Posterior vena cava (tissue), 2 donors: Measurements from ENCODE around the gene ZNF239. TPM values are rescaled to one million over a fixed set of nuclear protein-coding genes. Genes with fewer than 3 reads are reported as not detected.
A peak's percentile ranks its signal among the peaks of the same experiment; 100 is the strongest.
"Not testable (repeated sequence)": the region's sequence is repeated elsewhere in the genome, so short reads cannot be mapped to it uniquely, and the experiment has no call there.

Experiments
- DNase-seq: peaks from one replicate; pipeline ENCODE4 v3.0.0-alpha.2; 2020; ENCODE audit warnings: low spot score
- intact Hi-C, 2 donors: fragments of 100-400 bp; cut with DNase I; formaldehyde crosslinking; loops; one replicate each; pipeline versions ENCODE4 v1.14.1 to v1.14.2; 2022 to 2023
- long read RNA-seq, 2 donors: library from polyadenylated mRNA; unstranded; transcript quantifications; one replicate each; pipeline ENCODE4 v2.0.0, GENCODE V29; 2020 to 2021
- total RNA-seq, 2 donors: library from RNA; stranded (reverse); fragmentation: NEBNext Ultra II Directional; extraction: Animal tissue kit (Norgen Biotek cat#: 25700); gene quantifications; one replicate each; pipeline ENCODE4 v1.2.1, GENCODE V29; 2021
- donor health status: DM: yes; HTN: yes; CAD: no.
- donor health status: DM: yes; HTN: yes; CAD: no.

ZNF239 gene
- total RNA-seq = 1 to 10 TPM; 4.4 to 5.1 TPM
- long read RNA-seq, donor 1, partial matches to known transcripts = 0 of 2 reads
- long read RNA-seq, donor 1, other reads (novel, unspliced or antisense) = 2 of 2 reads
- long read RNA-seq, donor 2, partial matches to known transcripts = 0 of 9 reads
- long read RNA-seq, donor 2, other reads (novel, unspliced or antisense) = 6 of 9 reads

GRCh38 chr10:43574001-43574892 lies at the start of gene ZNF239:
ZNF239 (minus strand) TSS chr10:43574616; CDS start chr10:43558079, 16,537 bp downstream.
- intact Hi-C loops = no loop called here
- DNase-seq = peak; percentile 97

- intact Hi-C loops = no loop called here
- no peak for DNase-seq
These were observed 48.9 kb upstream of the ZNF239 start for GRCh38 chr10:43623351-43623750.

- intact Hi-C loops = no loop called here
- no peak for DNase-seq
These were observed 47.6 kb upstream of the ZNF239 start for GRCh38 chr10:43622038-43622437.

GRCh38 chr10:43619368-43619767 lies 45.0 kb upstream of the ZNF239 start:
- intact Hi-C loops = no loop called here
- no peak for DNase-seq

GRCh38 chr10:43616697-43617370 lies 42.4 kb upstream of the ZNF239 start:
- DNase-seq = no peak
- intact Hi-C loops = no loop called here

GRCh38 chr10:43610636-43611035 lies 36.2 kb upstream of the ZNF239 start:
- no peak for DNase-seq
- intact Hi-C loops = no loop called here

- no peak for DNase-seq
- intact Hi-C loops = no loop called here
These were observed 32.8 kb upstream of the ZNF239 start for GRCh38 chr10:43607199-43607573.

GRCh38 chr10:43606323-43607198 lies 32.1 kb upstream of the ZNF239 start, which contains the start of gene ZNF485:
ZNF485 (plus strand) TSS chr10:43606438; CDS start chr10:43607051, 613 bp downstream.
- DNase-seq = peak; percentile 93
- intact Hi-C loops = no loop called here

GRCh38 chr10:43605850-43606322 lies 31.5 kb upstream of the ZNF239 start:
- no peak for DNase-seq
- intact Hi-C loops = no loop called here

GRCh38 chr10:43601576-43601975 lies 27.2 kb upstream of the ZNF239 start:
- intact Hi-C loops, DNase-seq: not testable (repeated sequence)

- no peak for DNase-seq
- intact Hi-C loops = no loop called here
These were observed 24.9 kb upstream of the ZNF239 start for GRCh38 chr10:43599333-43599732.

GRCh38 chr10:43598446-43598845 lies 24.0 kb upstream of the ZNF239 start:
- intact Hi-C loops = no loop called here
- DNase-seq = no peak

- intact Hi-C loops = no loop called here
- no peak for DNase-seq
These were observed 22.1 kb upstream of the ZNF239 start for GRCh38 chr10:43596546-43596945.

- no peak for DNase-seq
- intact Hi-C loops = no loop called here
These were observed 21.4 kb upstream of the ZNF239 start for GRCh38 chr10:43595739-43596298.

- DNase-seq = no peak
- intact Hi-C loops = no loop called here
These were observed 20.7 kb upstream of the ZNF239 start for GRCh38 chr10:43594944-43595589.

- no peak for DNase-seq
- intact Hi-C loops = no loop called here
These were observed 17.0 kb upstream of the ZNF239 start for GRCh38 chr10:43591303-43591904.

- DNase-seq, intact Hi-C loops: not testable (repeated sequence)
These were observed 12.3 kb upstream of the ZNF239 start for GRCh38 chr10:43586730-43587115.
